Upper lobe of right lung (tissue), 1 donor: ENCODE data around the gene RAPGEF3. TPM values are rescaled to one million over a fixed set of nuclear protein-coding genes. Genes with fewer than 3 reads are reported as not detected.

ENCODE experiments used
- ATAC-seq: fragments of 200-7000 bp; cut with Tn5 transposase; one replicate; pipeline ENCODE4 v1.9.1; 2020; ENCODE audit warnings: mild to moderate bottlenecking, moderate library complexity
- DNase-seq: peaks from one replicate; pipeline ENCODE4 v3.0.0-alpha.2; 2020
- H3K27ac ChIP-seq: fragments of 200-600 bp; one replicate; pipeline ENCODE4 v1.8.0; 2022
- H3K27me3 ChIP-seq: fragments of 200-600 bp; one replicate; pipeline ENCODE4 v1.8.0; 2022; ENCODE audit warnings: mild to moderate bottlenecking
- H3K36me3 ChIP-seq: fragments of 200-600 bp; one replicate; pipeline ENCODE4 v1.8.0; 2022
- H3K4me1 ChIP-seq: fragments of 200-600 bp; one replicate; pipeline ENCODE4 v1.8.0; 2022
- H3K4me3 ChIP-seq: fragments of 200-600 bp; one replicate; pipeline ENCODE4 v1.8.0; 2022; ENCODE audit warnings: mild to moderate bottlenecking
- H3K9me3 ChIP-seq: fragments of 200-600 bp; one replicate; pipeline ENCODE4 v1.8.0; 2022
- intact Hi-C: fragments of 100-400 bp; cut with DNase I; formaldehyde crosslinking; loops from one replicate; pipeline ENCODE4 v1.11.0; 2022
- total RNA-seq: library from RNA; stranded (reverse); fragmentation: NEBNext Ultra II Directional; extraction: Animal tissue kit (Norgen Biotek cat#: 25700); gene quantifications from one replicate; pipeline ENCODE4 v1.2.1, GENCODE V29; 2021
- TF ChIP-seq, protein P1 (sequence below): fragments of 200-600 bp; IDR thresholded peaks from one replicate; pipeline ENCODE4 v1.8.0; 2022; ENCODE audit warnings: antibody characterized with exemption
- donor health status: DM: no; HTN: yes; CAD: no; lungs with severe emphysema.

RAPGEF3 gene
- total RNA-seq, 1 donor from 2014 or later: 69.6 TPM

DNA sequence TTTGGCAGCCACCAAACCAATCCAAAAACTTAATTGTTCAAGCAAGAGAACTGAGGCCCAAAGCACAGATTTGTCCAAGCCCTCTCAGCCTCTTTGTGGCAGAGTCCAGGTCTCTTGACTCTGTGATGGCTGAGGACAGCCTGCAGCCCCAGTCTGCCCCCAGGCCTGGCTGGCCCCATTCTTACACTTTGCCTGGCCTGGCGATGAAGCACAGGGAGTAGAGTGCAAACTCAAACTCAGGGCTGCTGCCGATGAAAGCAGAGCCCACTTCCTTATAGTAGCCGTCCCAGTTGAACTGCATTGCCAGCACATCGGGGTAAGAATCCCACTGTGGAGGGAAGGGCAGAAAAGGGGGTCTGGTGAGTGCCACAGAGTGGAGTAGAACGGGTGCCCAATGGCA, 47.2 kb downstream of the RAPGEF3 start:
- ATAC-seq (no peak), DNase-seq (no peak)
- Histone ChIP-seq H3K27me3 (no peaks in the 10 kb centered on the region), H3K4me1 (peaks cover 41% of the 10 kb centered on the region), H3K9me3 (no peaks in the 10 kb centered on the region), H3K4me3 (no peak overlapping the region), H3K36me3 (no peaks in the 10 kb centered on the region), H3K27ac (no peak overlapping the region)
- TF ChIP-seq, protein P1, sequence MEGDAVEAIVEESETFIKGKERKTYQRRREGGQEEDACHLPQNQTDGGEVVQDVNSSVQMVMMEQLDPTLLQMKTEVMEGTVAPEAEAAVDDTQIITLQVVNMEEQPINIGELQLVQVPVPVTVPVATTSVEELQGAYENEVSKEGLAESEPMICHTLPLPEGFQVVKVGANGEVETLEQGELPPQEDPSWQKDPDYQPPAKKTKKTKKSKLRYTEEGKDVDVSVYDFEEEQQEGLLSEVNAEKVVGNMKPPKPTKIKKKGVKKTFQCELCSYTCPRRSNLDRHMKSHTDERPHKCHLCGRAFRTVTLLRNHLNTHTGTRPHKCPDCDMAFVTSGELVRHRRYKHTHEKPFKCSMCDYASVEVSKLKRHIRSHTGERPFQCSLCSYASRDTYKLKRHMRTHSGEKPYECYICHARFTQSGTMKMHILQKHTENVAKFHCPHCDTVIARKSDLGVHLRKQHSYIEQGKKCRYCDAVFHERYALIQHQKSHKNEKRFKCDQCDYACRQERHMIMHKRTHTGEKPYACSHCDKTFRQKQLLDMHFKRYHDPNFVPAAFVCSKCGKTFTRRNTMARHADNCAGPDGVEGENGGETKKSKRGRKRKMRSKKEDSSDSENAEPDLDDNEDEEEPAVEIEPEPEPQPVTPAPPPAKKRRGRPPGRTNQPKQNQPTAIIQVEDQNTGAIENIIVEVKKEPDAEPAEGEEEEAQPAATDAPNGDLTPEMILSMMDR: no peak
- intact Hi-C loops: loop anchor here (10.0 kb wide), 1 partner anchor 123 kb away; no protein-coding TSS in a partner anchor

- H3K27ac ChIP-seq: no peak overlapping the region
- H3K9me3 ChIP-seq: no peaks in the 10 kb centered on the region
- DNase-seq (no peak), ATAC-seq (no peak)
- TF ChIP-seq, protein P1: no peak
- no peaks in the 10 kb centered on the region for H3K36me3 ChIP-seq
- peaks cover 32% of the 10 kb centered on the region for H3K4me1 ChIP-seq
- intact Hi-C loops: loop anchor here (10.0 kb wide), 1 partner anchor 125 kb away; no protein-coding TSS in a partner anchor
- H3K27me3 ChIP-seq: no peaks in the 10 kb centered on the region
- no peak overlapping the region for H3K4me3 ChIP-seq
Observed at GRCh38 chr12:47710278-47710677, 48.4 kb downstream of the RAPGEF3 start.

DNA sequence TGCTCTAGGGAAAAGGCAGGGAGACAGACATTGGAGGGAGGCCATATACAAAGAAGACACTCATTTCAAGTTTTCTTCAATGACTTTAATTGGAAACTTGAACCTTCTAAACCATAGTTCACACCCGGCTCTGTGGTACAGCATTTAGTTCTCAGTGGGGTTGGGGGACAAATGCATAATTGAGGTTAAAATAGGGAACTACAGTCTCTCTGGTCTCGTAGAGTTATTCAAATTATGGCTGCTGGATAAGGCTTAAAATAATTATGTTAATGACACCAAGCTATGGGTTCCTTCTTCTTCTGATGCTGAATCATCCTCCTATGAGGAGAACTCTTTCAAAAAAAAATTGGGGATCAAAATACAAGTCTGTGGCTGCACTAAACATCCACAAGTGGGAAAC, 49.0 kb downstream of the RAPGEF3 start:
- no peak for ATAC-seq
- intact Hi-C loops: loop anchor here (10.0 kb wide), 1 partner anchor 125 kb away; no protein-coding TSS in a partner anchor
- Histone ChIP-seq H3K36me3 (no peaks in the 10 kb centered on the region), H3K27ac (no peak overlapping the region), H3K9me3 (no peaks in the 10 kb centered on the region), H3K27me3 (no peaks in the 10 kb centered on the region), H3K4me1 (peaks cover 32% of the 10 kb centered on the region), H3K4me3 (no peak overlapping the region)
- DNase-seq: no peak
- TF ChIP-seq, protein P1: no peak

DNA sequence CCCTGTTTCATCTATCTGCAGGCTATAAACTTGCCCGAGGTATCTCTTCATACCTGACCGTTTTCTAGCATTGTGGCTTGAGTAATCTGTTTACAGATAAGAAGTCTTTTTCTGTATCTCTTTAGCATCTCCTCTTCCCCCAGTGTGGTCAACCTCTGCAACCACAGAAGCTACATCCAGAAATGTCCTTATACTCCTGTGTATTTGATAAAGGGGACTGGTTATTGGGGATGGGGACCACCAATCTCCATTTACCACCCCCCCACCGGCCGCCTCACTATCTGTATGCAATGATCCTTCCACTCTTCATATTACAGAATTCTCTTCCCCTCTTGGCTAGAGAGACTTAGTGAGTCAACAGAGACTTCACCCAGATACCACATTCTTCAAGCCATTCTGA, 49.4 kb downstream of the RAPGEF3 start:
- TF ChIP-seq, protein P1: no peak
- H3K27ac ChIP-seq: no peak overlapping the region
- no peaks in the 10 kb centered on the region for H3K36me3 ChIP-seq
- H3K4me3 ChIP-seq: no peak overlapping the region
- intact Hi-C loops: no loop called here
- no peaks in the 10 kb centered on the region for H3K9me3 ChIP-seq
- no peak for DNase-seq
- H3K27me3 ChIP-seq: no peaks in the 10 kb centered on the region
- H3K4me1 ChIP-seq: peaks cover 32% of the 10 kb centered on the region
- ATAC-seq: no peak

- Histone ChIP-seq H3K4me1 (peaks cover 35% of the 10 kb centered on the region), H3K4me3 (no peak overlapping the region), H3K36me3 (no peaks in the 10 kb centered on the region), H3K27ac (no peak overlapping the region), H3K27me3 (no peaks in the 10 kb centered on the region), H3K9me3 (no peaks in the 10 kb centered on the region)
- no peak for DNase-seq
- no peak for ATAC-seq
- TF ChIP-seq, protein P1: no peak
- intact Hi-C loops: no loop called here
Observed at GRCh38 chr12:47707905-47708543, 50.7 kb downstream of the RAPGEF3 start.
